Parathyroid adenoma (tissue), 2 donors: ENCODE measurements around the gene RHEBL1.
A peak's percentile ranks its signal among the peaks of the same experiment; 100 is the strongest.

Experiments used
- H2AFZ ChIP-seq: fragments of 300-600 bp; sonication (generic); one replicate; pipeline ENCODE4 v1.7.0; 2017; ENCODE audit warnings: antibody characterized with exemption, mild to moderate bottlenecking
- H3K27ac ChIP-seq: fragments of 300-600 bp; sonication (generic); one replicate; pipeline ENCODE4 v1.7.0; 2017
- H3K27me3 ChIP-seq: fragments of 300-600 bp; sonication (generic); one replicate; pipeline ENCODE4 v1.7.0; 2017; ENCODE audit warnings: low read length; ENCODE audit not compliant: control insufficient read depth, insufficient read depth
- H3K36me3 ChIP-seq: fragments of 300-600 bp; sonication (generic); one replicate; pipeline ENCODE4 v1.7.0; 2017; ENCODE audit warnings: low read length; ENCODE audit not compliant: control insufficient read depth, insufficient read depth
- H3K4me1 ChIP-seq: fragments of 300-600 bp; sonication (generic); one replicate; pipeline ENCODE4 v1.7.0; 2017; ENCODE audit warnings: control low read depth
- H3K4me2 ChIP-seq: fragments of 300-600 bp; sonication (generic); one replicate; pipeline ENCODE4 v1.7.0; 2017; ENCODE audit warnings: low read length
- H3K4me3 ChIP-seq: fragments of 300-600 bp; sonication (generic); one replicate; pipeline ENCODE4 v1.7.0; 2017; ENCODE audit warnings: low read depth, low read length
- H3K79me2 ChIP-seq: fragments of 300-600 bp; sonication (generic); one replicate; pipeline ENCODE4 v1.7.0; 2017; ENCODE audit warnings: control low read depth
- H3K9ac ChIP-seq: fragments of 300-600 bp; sonication (generic); one replicate; pipeline ENCODE4 v1.7.0; 2017; ENCODE audit warnings: mild to moderate bottlenecking
- H3K9me3 ChIP-seq: fragments of 300-600 bp; sonication (generic); one replicate; pipeline ENCODE4 v1.7.0; 2017; ENCODE audit warnings: low read length; ENCODE audit not compliant: control insufficient read depth
- TF ChIP-seq, protein P1 (sequence below): fragments of 300-600 bp; sonication (generic); IDR thresholded peaks from one replicate; pipeline ENCODE4 v1.7.0; 2017; ENCODE audit warnings: antibody characterized with exemption, mild to moderate bottlenecking
- donor health status: primary hyperparathyroidism.

Gene RHEBL1, protein sequence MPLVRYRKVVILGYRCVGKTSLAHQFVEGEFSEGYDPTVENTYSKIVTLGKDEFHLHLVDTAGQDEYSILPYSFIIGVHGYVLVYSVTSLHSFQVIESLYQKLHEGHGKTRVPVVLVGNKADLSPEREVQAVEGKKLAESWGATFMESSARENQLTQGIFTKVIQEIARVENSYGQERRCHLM

DNA sequence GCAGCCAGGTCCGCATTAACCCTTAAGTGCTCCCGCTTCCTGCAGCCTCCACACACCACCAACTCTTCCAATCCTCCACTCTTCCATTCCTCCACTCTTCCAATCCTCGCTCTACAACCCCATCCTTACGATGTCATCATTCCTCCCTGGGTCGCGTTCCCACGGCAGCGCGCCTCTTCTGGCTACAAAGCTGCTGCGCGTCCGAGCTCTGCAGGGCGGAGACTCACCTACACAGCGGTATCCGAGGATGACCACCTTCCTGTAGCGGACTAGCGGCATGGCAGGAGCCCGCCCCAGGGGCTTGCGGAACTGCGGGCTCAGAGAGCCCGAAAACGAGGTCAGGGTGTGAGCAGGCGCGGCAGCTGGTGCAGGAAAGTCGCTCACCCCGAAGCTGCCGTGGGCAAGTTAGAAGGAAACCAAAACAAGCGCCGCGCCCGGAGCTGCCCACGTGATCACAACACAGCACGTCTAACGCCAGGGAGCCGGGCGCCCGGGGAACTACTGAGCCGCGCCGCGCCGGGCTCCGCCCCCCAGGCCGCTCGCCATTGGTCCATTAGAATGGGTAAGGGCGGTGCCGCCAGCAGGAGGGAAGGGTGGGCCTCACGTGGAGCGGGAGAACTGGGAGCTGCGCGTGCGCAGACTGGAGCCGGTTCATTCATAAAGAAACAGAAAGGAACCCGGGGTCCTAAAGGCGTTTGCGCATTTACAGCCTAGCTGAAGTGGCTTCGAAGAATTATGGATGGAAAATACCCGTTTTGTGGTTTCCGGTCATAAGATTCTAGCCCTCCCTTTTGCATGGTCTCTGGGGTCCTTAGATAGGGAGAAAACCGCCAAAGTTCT, at the start of gene RHEBL1:
Gene RHEBL1 (minus strand): TSS at position 473 of the 840 bp plus-strand sequence. CDS start 194 bp downstream, at position 279.
- no peaks in the 10 kb centered on the region for H3K79me2 ChIP-seq
- peak within 1 kb of the TSS; percentile 73 for H3K4me3 ChIP-seq
- peak within 1 kb of the TSS; percentile 66 for H3K4me2 ChIP-seq
- TF ChIP-seq, protein P1, sequence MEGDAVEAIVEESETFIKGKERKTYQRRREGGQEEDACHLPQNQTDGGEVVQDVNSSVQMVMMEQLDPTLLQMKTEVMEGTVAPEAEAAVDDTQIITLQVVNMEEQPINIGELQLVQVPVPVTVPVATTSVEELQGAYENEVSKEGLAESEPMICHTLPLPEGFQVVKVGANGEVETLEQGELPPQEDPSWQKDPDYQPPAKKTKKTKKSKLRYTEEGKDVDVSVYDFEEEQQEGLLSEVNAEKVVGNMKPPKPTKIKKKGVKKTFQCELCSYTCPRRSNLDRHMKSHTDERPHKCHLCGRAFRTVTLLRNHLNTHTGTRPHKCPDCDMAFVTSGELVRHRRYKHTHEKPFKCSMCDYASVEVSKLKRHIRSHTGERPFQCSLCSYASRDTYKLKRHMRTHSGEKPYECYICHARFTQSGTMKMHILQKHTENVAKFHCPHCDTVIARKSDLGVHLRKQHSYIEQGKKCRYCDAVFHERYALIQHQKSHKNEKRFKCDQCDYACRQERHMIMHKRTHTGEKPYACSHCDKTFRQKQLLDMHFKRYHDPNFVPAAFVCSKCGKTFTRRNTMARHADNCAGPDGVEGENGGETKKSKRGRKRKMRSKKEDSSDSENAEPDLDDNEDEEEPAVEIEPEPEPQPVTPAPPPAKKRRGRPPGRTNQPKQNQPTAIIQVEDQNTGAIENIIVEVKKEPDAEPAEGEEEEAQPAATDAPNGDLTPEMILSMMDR: peak; percentile 16
- H3K27ac ChIP-seq: peak within 1 kb of the TSS; percentile 52
- H2AFZ ChIP-seq: peak within 1 kb of the TSS; percentile 84
- H3K9me3 ChIP-seq: no peaks in the 10 kb centered on the region
- no peaks in the 10 kb centered on the region for H3K27me3 ChIP-seq
- H3K36me3 ChIP-seq: no peaks in the 10 kb centered on the region
- peaks cover 3% of the 10 kb centered on the region for H3K4me1 ChIP-seq
- no peak within 1 kb of the TSS for H3K9ac ChIP-seq

DNA sequence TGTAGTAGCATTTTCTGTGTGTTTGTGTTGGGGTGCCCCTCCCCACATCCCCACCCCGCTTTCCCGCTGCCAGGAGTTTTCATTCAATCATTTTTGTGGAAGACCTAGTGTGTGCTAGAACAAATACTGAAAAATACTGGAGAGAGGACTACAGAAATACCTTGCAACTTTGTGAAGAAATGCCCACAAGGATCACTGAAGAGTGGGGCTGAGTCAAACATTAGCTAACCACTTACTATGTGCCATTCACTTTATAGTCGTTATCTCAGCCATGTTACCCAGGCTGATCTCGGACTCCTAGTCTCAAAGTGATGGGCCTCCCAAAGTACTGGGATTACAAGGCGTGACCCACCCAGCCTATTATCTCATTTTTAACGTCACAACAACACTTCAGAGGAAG, 41.4 kb upstream of the RHEBL1 start:
- Histone ChIP-seq H3K27ac (peak overlapping the region; percentile 89), H3K4me3 (peak overlapping the region; percentile 96), H2AFZ (peak overlapping the region; percentile 89), H3K9ac (no peak overlapping the region), H3K4me2 (peak overlapping the region; percentile 84), H3K36me3 (no peaks in the 10 kb centered on the region), H3K4me1 (peaks cover 5% of the 10 kb centered on the region), H3K27me3 (no peaks in the 10 kb centered on the region), H3K79me2 (peaks cover 9% of the 10 kb centered on the region), H3K9me3 (no peaks in the 10 kb centered on the region)
- TF ChIP-seq, protein P1: no peak

DNA sequence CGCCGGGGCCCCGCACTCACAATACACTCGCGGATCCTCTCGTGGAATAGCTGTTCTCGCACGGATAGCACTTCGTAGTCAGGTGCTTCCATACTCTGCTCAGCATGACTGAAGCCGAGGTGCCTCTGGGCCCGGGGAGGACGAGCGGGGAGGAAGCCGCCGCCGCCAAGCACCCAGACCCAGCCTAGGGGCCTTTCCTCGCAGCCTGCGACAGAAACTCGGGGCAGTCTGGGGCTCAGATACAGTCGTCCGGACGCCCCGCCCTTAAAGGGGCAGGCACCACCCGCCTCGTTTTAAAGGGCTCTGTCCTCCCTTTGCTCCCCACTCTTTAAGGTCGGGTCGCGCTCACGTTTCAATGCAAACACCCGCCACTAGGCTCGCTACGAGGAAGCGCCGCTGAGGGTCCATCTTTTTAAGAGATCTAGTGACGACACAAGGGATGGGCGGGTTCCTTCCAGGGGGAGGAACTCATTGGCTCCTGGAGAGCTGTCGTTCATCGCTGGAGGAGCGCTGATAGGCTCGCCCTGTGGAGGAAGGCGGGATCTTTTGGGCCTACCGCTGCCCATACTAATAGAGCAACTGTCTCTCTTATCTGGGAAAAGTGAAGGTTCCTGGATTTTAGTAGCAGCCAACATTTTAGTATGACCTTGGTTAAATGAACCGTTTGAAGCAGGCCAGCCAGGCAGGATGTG, 40.8 kb upstream of the RHEBL1 start, which contains the start of gene LMBR1L:
Gene LMBR1L (minus strand): TSS at position 384 of the 692 bp plus-strand sequence. CDS start 292 bp downstream, at position 92.
- Histone ChIP-seq H3K9ac (peak within 1 kb of the TSS; percentile 75), H3K4me2 (peak within 1 kb of the TSS; percentile 84), H3K9me3 (no peaks in the 10 kb centered on the region), H3K4me3 (peak within 1 kb of the TSS; percentile 96), H3K27me3 (no peaks in the 10 kb centered on the region), H3K27ac (peak within 1 kb of the TSS; percentile 89), H2AFZ (peak within 1 kb of the TSS; percentile 89), H3K4me1 (peaks cover 5% of the 10 kb centered on the region), H3K79me2 (peaks cover 9% of the 10 kb centered on the region), H3K36me3 (no peaks in the 10 kb centered on the region)
- TF ChIP-seq, protein P1: peak; percentile 65

DNA sequence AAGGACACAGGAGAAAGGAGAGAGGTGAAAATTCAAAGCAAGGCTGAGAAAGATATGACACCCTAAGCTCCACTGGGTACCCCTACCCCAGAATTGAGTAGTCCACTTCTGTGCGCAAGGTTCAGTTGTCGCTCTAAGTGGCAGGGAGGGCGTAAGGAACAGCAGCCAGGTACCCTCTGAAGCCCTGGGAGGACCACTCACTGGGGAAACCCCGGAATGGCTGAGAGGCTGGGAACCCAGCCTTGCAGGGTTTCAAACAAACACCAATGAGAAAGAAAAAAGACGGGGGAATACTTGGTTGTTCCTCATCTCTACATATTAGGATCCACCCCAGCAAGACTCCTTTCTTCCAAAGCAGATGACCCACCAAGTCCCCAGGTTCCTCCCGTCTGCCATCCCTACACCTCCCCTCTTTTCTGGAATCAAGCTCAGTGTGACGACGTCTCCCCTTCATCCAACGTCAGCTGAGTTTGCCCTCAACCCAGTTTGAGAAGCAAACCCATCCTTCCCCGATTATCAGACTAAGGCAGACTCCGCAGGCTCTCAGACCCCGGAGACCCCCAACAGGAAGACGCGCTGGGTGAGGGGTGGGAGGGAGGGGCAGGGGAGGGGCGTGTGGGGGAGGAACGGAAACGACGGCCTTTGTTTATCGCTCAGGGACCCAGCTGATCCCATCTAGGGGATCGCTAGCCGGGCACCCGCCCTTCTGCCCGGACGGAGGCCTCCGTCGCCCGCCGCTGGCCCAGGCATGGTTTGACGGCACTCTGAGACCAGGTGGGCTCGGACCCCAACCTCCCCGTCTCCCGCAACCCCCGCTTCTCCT, 40.1 kb upstream of the RHEBL1 start:
- Histone ChIP-seq H3K36me3 (no peaks in the 10 kb centered on the region), H3K27me3 (no peaks in the 10 kb centered on the region), H3K9me3 (no peaks in the 10 kb centered on the region), H2AFZ (peak overlapping the region; percentile 89), H3K27ac (peak overlapping the region; percentile 89), H3K4me3 (peak overlapping the region; percentile 96), H3K4me1 (peaks cover 5% of the 10 kb centered on the region), H3K4me2 (peak overlapping the region; percentile 84), H3K79me2 (peaks cover 9% of the 10 kb centered on the region), H3K9ac (peak overlapping the region; percentile 75)
- TF ChIP-seq, protein P1: no peak
